ENCODE measurements around the gene INAVA. TPM values are rescaled to one million over a fixed set of nuclear protein-coding genes. Genes with fewer than 3 reads are reported as not detected.

INAVA gene
- total and polyA plus RNA-seq, 2 of the 13 experiments (the other 11 are each of a cell fraction or from before 2014, with no cell fraction given), result 6.0 to 13.5 TPM

- intact Hi-C loops (cut with micrococcal nuclease; ENCODE audit: unreplicated experiment), result no loop called here
- Histone ChIP-seq H3K36me3 (replicated peaks in 1 of 2; ENCODE audit: control insufficient read depth in 1 of 2, insufficient read depth in 2 of 2, low read length in 2 of 2) (peaks cover 12 to 32% of the 10 kb centered on the region in 2 experiments; a peak in 4 of 5 replicates), H3K27ac (ENCODE audit: extremely low read length, insufficient read depth, low read length) (no peak overlapping the region), H3K4me2 (ENCODE audit: low read depth, low read length) (no peak overlapping the region), H3K79me2 (ENCODE audit: insufficient read depth, low read length) (no peaks in the 10 kb centered on the region), H2AFZ (ENCODE audit: low read length) (no peak overlapping the region), H3K27me3 (ENCODE audit: control insufficient read depth in 1 of 2, insufficient read depth in 2 of 2, low read length in 2 of 2) (no peaks in the 10 kb centered on the region), H4K20me1 (ENCODE audit: insufficient read depth, low read length) (no peaks in the 10 kb centered on the region), H3K4me3 (replicated peaks in 1 of 3; ENCODE audit: insufficient read depth in 1 of 3, low read depth in 2 of 3, low read length in 3 of 3) (no peak overlapping the region), H3K9me3 (ENCODE audit: low read length) (no peaks in the 10 kb centered on the region), H3K4me1 (ENCODE audit: insufficient read depth, low read length) (peaks cover 52% of the 10 kb centered on the region), H3K9ac (ENCODE audit: insufficient read depth, low read depth, low read length) (no peak overlapping the region)
- FAIRE-seq (no peak), DNase-seq (ENCODE audit: low spot score) (no peak), ATAC-seq (no peak)
- no TSS peak for BruUV-seq (replicated peaks)
- WGBS (ENCODE audit: low lambda C conversion rate), result 93% methylated on average over 5 of the region's 5 CpGs
- CTCF ChIA-PET (ENCODE audit: low intra/inter-chr PET ratio, low total read pairs), result no interaction called here
- POLR2A ChIA-PET, result interaction anchor here (1.3 to 2.7 kb wide), 2 partner anchors 8 to 13 kb away, joined by 4 to 9 read pairs; no protein-coding TSS in a partner anchor
- TF ChIP-seq ZNF512B (CRISPR knock-in tag; IDR thresholded peaks at IDR 0.05; ENCODE audit: borderline replicate concordance) (no peak), ZNF749 (CRISPR knock-in tag; IDR thresholded peaks at IDR 0.05; ENCODE audit: borderline replicate concordance) (no peak), ZNF326 (CRISPR knock-in tag; IDR thresholded peaks at IDR 0.05; ENCODE audit: borderline replicate concordance) (no peak), ZKSCAN1 (IDR thresholded peaks at IDR 0.05; ENCODE audit: low read length) (no peak), ZFP90 (CRISPR knock-in tag; IDR thresholded peaks at IDR 0.05; ENCODE audit: borderline replicate concordance) (no peak), TEAD2 (CRISPR knock-in tag; IDR thresholded peaks at IDR 0.05) (no peak), PTBP1 (IDR thresholded peaks at IDR 0.05; ENCODE audit: low read depth, low read length, poor library complexity, severe bottlenecking) (no peak), HMGA1 (CRISPR knock-in tag; conservative IDR thresholded peaks at IDR 0.05) (no peak)
- in situ Hi-C loops (cut with HindIII; ENCODE audit: extremely low pct_ligation_motif_present, low pct_unique_long_range_greater_than_20kb), result no loop called here
Measured at GRCh38 chr1:200909071-200909470, 14.4 kb downstream of the INAVA start.
